AML-193 (cell line): ENCODE results near the gene PDCD7.
"Not testable (repeated sequence)": the region's sequence is repeated elsewhere in the genome, so short reads cannot be mapped to it uniquely, and the experiment has no call there.

Experiments used
- DNase-seq, 2 experiments: peaks; one replicate each; lab custom pipeline; 2025; lab: John Stamatoyannopoulos, UW

The PDCD7 gene, protein sequence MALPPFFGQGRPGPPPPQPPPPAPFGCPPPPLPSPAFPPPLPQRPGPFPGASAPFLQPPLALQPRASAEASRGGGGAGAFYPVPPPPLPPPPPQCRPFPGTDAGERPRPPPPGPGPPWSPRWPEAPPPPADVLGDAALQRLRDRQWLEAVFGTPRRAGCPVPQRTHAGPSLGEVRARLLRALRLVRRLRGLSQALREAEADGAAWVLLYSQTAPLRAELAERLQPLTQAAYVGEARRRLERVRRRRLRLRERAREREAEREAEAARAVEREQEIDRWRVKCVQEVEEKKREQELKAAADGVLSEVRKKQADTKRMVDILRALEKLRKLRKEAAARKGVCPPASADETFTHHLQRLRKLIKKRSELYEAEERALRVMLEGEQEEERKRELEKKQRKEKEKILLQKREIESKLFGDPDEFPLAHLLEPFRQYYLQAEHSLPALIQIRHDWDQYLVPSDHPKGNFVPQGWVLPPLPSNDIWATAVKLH

DNA sequence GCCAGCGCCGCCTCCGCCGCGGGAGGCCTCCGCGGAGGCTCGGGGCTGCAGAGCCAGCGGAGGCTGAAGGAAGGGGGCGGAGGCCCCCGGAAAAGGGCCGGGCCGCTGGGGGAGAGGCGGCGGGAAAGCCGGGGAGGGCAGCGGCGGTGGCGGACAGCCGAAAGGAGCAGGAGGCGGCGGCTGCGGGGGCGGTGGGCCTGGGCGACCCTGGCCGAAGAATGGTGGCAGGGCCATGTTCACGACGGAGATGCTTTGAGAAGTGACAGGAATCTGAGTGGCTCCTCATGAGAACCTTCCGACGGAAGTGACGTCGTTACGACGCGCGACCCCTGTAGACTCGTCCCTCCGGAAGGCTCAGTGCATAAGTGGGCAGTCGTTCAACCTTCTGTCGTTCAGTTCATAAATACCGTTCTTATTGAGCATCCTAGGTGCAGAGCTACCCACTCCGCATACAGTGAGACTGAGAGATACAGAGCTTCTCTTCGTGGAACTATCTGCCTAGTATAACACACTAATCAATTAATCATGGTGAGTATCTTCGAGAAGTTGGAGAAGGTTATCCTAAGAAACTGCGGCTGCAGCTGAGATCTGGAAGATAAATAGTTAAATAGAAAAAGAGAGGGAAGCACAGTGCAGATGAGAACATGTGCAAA, at the start of gene PDCD7:
Gene PDCD7 (minus strand): TSS at position 261 of the 653 bp plus-strand sequence. CDS start 27 bp downstream, at position 234.
- DNase-seq, result peak; percentile 73 to 88

DNA sequence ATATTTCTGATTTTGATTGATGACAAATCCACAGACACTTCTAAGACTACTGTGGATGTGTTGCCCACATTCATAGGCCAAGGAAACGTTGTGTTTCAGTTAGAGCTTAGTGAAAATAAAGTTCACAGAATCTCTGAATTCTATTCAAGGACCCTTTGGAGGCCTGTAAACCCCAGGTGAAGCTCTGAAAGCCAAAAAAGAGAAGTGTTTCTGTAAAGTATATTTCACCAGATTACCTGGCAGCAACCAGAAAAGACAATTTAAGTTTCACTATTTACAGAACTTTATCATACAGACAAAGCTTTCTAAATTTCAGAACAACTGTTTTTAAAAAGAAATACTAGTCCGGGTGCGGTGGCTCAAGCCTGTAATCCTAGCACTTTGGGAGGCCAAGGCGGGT, 48.9 kb upstream of the PDCD7 start:
- no peak for DNase-seq

DNA sequence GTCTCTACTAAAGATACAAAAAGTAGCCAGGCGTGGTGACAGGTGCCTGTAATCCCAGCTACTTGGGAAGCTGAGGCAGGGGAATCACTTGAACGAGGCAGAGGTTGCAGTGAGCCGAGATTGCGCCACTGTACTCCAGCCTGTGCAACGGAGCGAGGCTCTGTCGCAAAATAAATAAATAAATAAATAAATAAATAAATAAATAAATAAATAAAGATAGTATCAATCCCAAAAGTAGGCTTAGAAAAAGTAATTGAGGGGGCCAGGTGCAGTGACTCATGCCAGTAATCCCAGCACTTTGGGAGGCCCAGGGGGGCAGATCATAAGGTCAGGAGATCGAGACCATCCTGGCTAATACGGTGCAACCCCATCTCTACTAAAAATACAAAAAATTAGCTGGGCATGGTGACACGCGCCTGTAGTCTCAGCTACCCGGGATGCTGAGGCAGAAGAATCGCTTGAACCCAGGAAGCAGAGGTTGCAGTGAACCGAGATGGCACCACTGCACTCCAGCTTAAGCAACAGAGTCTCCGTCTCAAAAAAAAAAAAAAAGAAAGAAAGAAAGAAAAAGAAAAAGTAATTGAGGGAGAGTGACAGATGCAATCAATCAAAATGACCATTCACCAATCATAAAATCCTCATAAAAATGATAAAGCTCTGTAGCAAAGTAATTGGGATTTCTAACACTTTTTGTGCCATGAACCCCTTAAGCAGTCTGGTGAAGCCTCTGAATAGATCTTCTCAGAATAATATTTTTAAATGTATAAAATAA, 48.2 kb upstream of the PDCD7 start:
- DNase-seq, result not testable (repeated sequence)

DNA sequence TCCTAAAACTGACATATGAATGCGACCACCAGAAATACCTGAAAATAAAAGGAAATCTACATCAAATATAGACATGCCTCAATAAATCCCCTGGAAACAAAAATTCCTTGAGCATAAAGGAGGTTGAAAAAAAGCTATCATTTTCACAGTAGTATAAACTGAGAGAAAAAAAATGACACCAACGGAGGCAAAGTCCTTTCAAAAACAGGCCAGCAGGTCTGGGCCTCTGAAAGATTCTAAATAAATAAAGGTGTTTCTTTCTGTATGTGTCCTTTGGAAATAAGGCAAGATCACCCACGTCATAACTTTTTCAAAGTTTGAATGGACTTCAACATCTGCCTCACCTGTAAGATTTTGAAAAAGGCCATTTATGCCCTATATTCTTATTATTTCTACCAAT, 46.6 kb upstream of the PDCD7 start:
- no peak for DNase-seq

DNA sequence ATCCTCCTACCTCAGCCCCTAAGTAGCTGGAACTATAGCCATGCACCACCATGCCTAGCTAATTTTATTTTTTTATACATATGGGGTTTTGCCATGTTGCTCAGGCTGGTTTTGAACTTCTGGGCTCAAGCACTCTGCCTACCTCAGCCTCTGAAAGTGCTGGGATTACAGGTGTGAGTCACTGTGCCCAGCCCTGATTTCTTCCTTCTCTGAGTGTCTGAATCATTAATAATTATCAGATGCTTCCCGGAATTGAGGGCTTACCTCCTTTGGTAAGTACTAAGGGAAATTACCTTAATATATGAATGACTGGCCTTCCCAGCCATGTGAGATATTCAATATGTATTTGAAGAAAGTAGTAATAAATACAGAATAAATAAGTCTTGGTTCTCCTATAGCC, 44.3 kb upstream of the PDCD7 start:
- no peak for DNase-seq

DNA sequence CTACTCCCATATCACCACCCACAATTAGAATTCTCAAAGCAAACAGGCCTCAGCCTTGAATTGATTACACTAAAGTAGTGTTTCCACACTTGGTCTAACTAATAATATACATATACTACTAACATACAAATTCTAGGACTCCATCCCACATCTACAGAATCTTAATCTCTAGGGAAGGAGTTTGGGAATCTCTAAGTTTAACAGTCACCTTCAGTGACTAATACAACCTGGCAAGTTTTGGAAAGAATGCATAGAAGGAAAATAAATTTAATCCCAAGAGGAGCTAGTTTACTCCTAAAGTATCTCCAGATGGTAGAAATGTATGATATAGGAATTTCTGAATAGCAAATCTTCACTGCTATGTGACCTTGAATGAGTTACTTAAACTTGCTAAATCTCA, 42.4 kb upstream of the PDCD7 start:
- no peak for DNase-seq

DNA sequence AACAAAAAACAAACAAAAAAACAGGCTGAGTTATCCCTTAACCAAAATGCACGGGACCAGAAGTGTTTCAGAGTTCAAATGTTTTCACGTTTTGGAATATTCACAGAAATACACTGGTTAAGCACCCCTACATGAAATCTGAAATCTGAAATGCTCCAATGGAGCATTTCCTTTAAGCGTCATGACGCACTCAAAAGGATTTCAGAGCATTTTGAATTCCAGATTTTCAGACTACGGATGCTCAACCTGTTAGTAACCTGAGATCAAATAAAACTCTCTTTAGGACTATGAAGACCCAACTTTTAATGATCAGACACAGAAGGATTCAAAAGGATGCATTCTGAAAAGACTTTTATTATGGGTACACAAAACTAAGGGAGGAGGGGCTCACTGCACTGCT, 41.9 kb upstream of the PDCD7 start:
- DNase-seq, result no peak

DNA sequence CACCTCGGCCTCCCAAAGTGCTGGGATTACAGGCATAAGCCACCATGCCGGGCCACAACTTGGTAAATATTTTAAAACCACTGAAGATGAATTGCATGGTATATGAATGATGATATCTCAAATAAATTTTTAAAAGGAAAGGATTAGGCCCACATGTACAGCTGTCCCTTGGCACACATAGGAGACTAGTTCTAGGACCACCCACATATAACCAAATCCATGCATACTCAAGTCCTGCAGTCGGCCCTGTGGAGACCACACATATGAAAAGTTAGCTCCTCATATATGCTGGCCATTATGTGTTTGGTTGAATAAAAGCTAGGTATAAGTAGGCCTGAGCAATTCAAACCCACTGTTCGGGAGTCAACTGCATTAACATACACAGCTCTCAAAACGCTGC, 40.9 kb upstream of the PDCD7 start:
- DNase-seq, result no peak

DNA sequence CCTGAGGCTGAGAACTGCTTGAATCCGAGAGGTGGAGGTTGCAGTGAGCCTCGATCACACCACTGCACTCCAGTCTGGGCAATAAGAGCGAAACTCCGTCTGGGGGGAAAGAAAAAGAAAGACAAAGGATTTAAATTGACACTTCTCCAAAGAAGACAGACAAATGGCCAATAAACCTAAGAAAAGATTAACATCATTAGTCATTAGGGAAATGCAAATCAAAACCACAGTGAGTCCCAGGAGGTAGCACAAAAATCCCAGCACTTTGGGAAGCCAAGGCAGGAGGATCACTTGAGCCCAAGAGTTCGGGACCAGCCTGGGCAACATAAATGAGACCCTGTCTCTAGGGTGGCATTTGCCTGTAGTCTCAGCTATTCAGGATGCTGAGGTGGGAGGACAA, 38.9 kb upstream of the PDCD7 start:
- DNase-seq, result no peak

DNA sequence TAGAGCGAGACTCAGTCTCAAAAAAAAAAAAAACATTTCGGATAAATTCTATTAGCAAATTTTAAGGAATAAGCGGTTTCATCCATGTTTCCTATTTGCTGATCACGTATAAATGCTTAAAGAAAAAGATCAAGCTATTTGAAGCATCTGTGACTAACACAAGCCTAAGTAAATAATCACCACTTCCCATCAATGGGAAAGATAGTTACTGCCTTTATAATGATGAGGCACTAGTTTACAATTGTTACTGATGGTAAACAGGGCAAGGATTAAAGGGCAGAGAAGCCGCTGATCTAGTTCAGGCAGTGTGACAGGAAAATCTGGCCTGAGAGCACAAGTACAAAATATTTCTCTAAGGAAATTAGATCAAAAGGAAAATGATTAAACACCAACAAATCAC, 37.8 kb upstream of the PDCD7 start:
- DNase-seq, result no peak

DNA sequence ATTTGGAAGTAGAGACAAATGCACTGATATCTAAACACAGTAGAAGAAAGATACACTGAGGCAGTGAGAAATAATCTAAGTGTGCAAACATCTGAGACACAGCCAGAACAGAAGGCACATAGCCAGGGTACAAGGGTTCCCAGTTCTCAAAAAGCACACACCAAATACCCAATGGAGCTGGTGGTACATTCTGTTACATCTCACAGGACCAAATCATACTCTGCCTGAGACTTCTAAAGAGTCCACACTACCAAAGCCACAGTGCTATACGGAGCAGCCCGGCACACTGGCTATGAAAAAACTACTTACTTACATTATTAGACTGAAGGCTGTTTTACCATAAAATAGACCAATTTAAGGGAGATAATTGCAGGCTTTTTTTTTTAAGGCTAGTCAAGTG, 32.3 kb upstream of the PDCD7 start:
- no peak for DNase-seq

DNA sequence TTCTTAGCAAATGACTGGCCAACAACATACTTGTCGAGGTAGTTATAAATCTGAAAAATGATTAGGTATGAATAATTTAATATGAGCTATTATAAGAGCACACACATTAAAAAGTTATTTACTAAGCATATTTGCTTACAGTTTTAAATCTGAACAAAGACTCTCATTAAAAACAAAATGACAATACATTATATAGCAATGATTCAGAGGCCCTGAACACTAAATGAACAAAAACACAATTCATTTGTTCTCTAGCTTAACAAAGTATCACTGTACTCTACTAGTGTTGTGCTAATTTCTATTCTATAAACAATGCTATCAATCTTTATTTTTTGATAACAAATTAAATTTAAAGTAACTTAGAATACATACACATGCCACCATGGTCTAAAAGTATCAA, 30.5 kb upstream of the PDCD7 start:
- no peak for DNase-seq

DNA sequence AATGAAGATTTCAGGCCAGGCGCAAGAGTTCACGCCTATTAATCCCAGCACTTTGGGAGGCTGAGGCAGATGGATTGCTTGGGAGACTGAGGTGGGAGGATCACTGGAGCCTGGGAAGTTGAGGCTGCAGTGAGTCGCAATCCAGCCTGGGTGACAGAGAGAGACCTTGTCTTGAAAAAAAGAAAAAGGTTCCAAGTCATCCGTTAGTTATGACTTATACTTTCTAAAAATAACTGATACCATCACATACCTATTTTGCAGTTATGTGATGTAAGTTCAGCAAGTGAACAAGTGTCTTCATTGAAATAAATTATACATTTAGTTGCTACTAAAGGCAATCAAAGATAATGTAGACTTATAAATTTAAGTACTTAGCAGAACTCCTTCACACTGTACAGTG, 29.4 kb upstream of the PDCD7 start:
- DNase-seq, result no peak

DNA sequence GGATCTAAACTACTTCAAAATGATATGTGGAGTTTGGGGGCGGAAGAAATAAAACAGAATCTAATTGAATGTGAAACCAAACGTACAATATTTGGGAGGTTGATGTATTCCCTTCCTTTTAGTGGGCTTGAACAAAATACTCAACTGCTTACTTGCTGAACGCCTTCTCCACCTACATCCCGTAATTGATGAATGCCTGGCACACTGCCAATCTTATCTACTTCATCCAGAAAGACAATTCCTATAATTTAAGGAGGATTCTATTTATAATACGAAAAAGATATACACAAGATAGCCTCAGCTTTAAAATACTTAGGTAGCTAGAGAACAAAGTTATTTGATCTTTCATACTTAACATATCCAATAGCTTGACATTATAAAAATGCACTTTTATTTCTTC, 23.1 kb upstream of the PDCD7 start:
- DNase-seq, result no peak

DNA sequence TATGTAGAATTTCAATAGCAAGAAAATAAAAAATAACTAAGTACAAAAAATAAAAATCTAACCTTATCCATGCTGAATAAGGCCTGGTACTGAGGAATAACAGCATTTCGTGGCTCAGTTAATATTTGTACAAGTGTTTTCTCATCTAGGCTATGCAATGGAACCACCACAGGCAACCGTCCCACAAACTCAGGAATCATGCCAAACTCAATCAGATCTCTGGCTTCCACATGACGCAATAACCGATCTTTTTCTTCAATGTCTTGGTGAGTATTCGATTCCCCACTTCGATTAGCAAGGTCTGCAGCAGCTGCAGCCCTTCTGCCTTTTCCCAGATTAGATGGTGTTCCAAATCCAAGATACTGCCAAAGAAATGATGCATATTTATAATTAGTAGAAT, 21.1 kb upstream of the PDCD7 start:
- DNase-seq, result no peak

DNA sequence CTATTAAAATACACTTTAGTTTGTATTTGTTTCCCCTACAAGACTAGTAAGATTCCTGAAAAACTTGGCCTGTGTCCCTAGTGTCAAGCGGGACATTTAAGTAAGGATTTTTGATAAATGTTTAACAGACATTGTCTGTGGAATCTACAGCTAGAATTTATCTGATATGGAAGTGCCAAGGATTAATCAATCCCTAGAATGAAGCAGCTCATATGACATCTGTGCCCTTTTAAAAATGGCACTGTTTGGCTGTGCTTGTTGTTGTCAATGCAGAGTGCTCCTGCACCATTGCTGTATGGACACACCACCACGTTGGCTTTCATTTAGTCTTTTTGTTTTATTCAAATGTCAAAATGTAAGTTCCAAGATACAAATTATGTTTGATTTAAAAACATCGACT, 14.3 kb upstream of the PDCD7 start:
- no peak for DNase-seq

DNA sequence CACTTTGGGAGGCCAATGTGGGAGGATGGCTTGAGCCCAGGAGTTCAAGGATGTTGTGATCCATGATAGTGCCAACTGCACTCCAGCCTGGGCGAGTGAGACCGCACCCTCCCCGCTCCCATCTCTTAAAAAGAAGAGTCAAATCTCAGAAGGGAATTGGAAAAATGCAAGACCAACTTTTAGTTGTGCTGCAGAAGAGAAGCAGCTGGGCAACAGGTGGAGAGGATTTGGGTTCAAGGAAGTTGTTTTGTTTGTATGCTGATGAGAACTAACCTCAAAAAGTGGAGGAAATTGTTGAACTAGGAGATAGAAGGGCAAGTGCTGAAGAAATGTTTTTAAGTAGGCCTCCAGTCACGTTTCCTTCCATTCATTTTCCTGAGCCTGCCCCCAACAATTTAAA, 12.8 kb upstream of the PDCD7 start:
- no peak for DNase-seq

DNA sequence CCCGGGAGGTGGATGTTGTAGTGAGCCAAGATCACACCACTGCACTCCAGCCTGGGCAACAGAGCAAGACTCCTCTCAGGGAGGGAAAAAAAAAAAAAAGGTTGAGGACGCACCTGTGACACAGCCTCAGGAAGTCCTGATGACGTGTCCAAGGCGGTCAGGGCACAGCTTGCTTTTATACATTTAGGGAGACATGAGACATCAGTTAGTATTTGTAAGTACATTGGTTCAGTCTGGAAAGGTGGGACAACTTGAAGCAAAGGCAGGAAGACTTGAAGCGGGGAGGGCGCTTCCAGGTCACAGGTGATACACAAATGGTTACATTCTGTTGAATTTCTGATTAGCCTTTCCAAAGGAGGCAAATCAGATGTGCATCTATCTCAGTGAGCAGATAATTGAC, 5.0 kb upstream of the PDCD7 start:
- DNase-seq, result not testable (repeated sequence)

DNA sequence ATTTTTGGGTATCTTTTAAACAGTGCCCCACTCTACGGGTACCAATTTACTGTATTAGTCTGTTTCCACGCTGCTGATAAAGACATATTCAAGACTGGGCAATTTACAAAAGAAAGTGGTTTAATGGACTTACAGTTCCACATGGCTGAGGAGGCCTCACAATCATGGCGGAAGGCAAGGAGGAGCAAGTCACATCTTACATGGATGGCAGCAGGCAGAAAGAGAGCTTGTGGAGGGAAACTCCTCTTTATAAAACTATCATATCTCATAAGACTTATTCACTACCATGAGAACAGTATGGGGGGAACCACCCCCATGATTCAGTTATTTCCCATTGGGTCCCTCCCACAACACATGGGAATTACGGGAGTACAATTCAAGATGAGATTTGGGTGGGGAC, 4.3 kb upstream of the PDCD7 start:
- DNase-seq, result not testable (repeated sequence)

DNA sequence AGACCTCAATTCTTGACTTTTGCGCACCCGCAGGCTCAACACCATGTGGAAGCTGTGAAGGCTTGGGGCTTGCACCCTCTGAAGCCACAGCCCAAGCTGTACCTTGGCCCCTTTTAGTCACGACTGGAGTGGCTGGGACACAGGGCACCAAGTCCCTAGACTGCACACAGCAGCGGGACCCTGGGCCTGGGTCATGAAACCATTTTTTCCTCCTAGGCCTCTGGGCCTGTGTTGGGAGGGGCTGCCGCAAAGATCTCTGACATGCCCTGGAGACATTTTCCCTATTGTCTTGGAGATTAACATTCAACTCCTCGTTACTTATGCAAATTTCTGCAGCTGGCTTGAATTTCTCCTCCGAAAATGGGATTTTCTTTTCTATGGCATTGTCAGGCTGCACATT, 3.5 kb upstream of the PDCD7 start:
- DNase-seq, result not testable (repeated sequence)

DNA sequence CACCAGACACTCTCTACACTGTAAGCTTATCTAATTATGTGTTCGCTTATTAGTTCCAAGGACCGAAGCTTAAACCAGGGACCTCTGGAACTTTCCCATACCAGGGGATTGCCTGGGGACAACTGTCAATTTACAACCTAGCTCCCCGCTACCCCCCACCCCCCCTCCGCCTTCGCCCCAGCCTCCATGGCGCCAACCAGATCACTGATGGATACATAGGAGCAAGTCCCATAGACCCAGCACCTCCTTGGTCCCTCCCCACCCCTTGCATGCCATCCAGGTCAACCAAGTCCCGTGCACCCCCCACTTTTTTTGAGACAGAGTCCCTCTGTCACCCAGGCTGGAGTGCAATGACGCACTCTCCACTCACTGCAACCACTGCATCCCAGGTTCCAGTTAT, 930 bp upstream of the PDCD7 start:
- no peak for DNase-seq

DNA sequence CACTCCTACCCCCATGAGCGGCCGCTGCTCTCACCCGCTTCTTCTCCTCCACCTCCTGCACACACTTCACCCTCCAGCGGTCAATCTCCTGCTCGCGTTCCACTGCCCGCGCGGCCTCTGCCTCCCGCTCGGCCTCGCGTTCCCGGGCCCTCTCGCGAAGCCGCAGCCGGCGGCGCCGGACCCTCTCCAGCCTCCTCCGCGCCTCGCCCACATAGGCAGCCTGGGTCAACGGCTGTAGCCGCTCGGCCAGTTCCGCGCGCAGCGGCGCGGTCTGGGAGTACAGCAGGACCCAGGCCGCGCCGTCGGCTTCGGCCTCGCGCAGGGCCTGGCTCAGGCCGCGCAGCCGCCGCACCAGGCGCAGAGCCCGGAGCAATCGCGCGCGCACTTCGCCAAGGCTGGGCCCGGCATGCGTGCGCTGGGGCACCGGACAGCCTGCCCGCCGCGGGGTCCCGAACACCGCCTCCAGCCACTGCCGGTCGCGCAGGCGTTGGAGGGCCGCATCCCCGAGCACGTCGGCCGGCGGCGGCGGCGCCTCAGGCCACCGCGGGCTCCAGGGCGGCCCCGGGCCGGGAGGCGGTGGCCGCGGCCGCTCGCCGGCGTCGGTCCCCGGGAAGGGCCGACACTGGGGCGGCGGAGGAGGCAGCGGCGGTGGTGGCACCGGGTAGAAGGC, 595 bp downstream of the PDCD7 start:
- DNase-seq, result peak; percentile 9
